A549 (cell line): ENCODE data around the gene NTM. TPM values are rescaled to one million over a fixed set of nuclear protein-coding genes. Genes with fewer than 3 reads are reported as not detected.

Source experiments
- ATAC-seq, 2 experiments: fragments of 200-7000 bp in 1 of 2; fragments of >200 bp in 1 of 2; cut with Nextera tagmentation in 1 of 2; cut with Tn5 transposase in 1 of 2; 3 replicates each; pipeline versions ENCODE4 v1.8.0 to v1.9.1; 2018 to 2020; ENCODE audit warnings: mild to moderate bottlenecking in 1 of 2, moderate library complexity in 1 of 2
- CTCF ChIA-PET: fragments of 300-600 bp; sonication (Branson Sonifier 250); formaldehyde crosslinking; extraction: SDS; loops from one replicate; lab custom pipeline; 2021; ENCODE audit warnings: antibody characterized with exemption, inconsistent platforms; lab: Yijun Ruan, JAX
- POLR2A ChIA-PET: fragments of 350-600 bp; formaldehyde crosslinking; extraction: SDS; loops from one replicate; lab custom pipeline; 2021; ENCODE audit warnings: antibody characterized with exemption, inconsistent platforms; lab: Yijun Ruan, JAX
- DNase-seq, 2 experiments: peaks; one replicate each; pipeline versions ENCODE4 v3.0.0 to v3.0.0-alpha.2; 2011 to 2016; ENCODE audit warnings: low read depth in 1 of 2, low spot score in 1 of 2
- FAIRE-seq: peaks from 2 replicates; lab custom pipeline; 2011; peaks lifted over from hg19 to GRCh38; lab: Jason Lieb, UNC
- H3K27ac ChIP-seq, 2 experiments: fragments of >200 bp; sonication (Bioruptor Twin); formaldehyde crosslinking; 3 replicates each; pipeline ENCODE4 v1.5.1; 2016 to 2017
- H3K4me1 ChIP-seq: fragments of >200 bp; sonication (Bioruptor Twin); formaldehyde crosslinking; 3 replicates; pipeline ENCODE4 v1.6.1; 2016
- H3K4me2 ChIP-seq: fragments of >200 bp; sonication (Bioruptor Twin); formaldehyde crosslinking; 3 replicates; pipeline ENCODE4 v1.6.1; 2016
- H3K4me3 ChIP-seq: fragments of >200 bp; sonication (Bioruptor Twin); formaldehyde crosslinking; 3 replicates; pipeline ENCODE4 v1.5.1; 2016
- H3K9me3 ChIP-seq: fragments of >200 bp; sonication (Bioruptor Twin); formaldehyde crosslinking; 3 replicates; pipeline ENCODE4 v1.6.1; 2016
- BCL3 ChIP-seq: fragments of >200 bp; sonication (Bioruptor Twin); formaldehyde crosslinking; IDR thresholded peaks from 3 replicates; pipeline ENCODE4 v1.6.1; 2016
- CEBPB ChIP-seq, 2 experiments: fragments of >200 bp in 1 of 2; sonication (Bioruptor Twin) in 1 of 2; formaldehyde crosslinking in 1 of 2; IDR thresholded peaks; 2 replicates each; pipeline ENCODE4 v1.6.1; 2012 to 2016
- CHD4 ChIP-seq: fragments of 200-600 bp; sonication (generic); IDR thresholded peaks from 2 replicates; pipeline ENCODE4 v1.6.1; 2016; ENCODE audit warnings: antibody characterized with exemption, mild to moderate bottlenecking, borderline replicate concordance
- CTCF ChIP-seq: fragments of >200 bp; sonication (Bioruptor Twin); formaldehyde crosslinking; IDR thresholded peaks from 3 replicates; pipeline ENCODE4 v1.5.1; 2016
- EP300 ChIP-seq, 2 experiments: fragments of >200 bp; sonication (Bioruptor Twin); formaldehyde crosslinking; IDR thresholded peaks; 2 replicates in 1 of 2; 3 replicates in 1 of 2; pipeline ENCODE4 v1.6.1; 2016 to 2017
- FOXS1 ChIP-seq: fragments of 250-450 bp; sonication (Bioruptor Pico); IDR thresholded peaks from 2 replicates; pipeline ENCODE4 v1.5.0; 2020; ENCODE audit warnings: mild to moderate bottlenecking, moderate library complexity
- HDAC2 ChIP-seq: fragments of 200-600 bp; sonication (generic); IDR thresholded peaks from 2 replicates; pipeline ENCODE4 v1.6.1; 2016
- HEYL ChIP-seq: fragments of 250-450 bp; sonication (Bioruptor Pico); IDR thresholded peaks from 2 replicates; pipeline ENCODE4 v1.8.0; 2021; ENCODE audit warnings: mild to moderate bottlenecking, moderate library complexity
- HOXB5 ChIP-seq: fragments of 250-450 bp; sonication (Bioruptor Pico); IDR thresholded peaks from 2 replicates; pipeline ENCODE4 v1.5.0; 2020; ENCODE audit warnings: mild to moderate bottlenecking, moderate library complexity
- KDM5A ChIP-seq: fragments of 200-600 bp; sonication (generic); IDR thresholded peaks from 2 replicates; pipeline ENCODE4 v1.6.1; 2016; ENCODE audit warnings: antibody characterized with exemption, mild to moderate bottlenecking
- MAX ChIP-seq: IDR thresholded peaks from 2 replicates; pipeline ENCODE4 v1.6.1; 2012
- MAZ ChIP-seq: fragments of 150-350 bp; IDR thresholded peaks from 2 replicates; pipeline ENCODE4 v1.6.1; 2014; ENCODE audit warnings: antibody characterized with exemption, low read depth, low read length, borderline replicate concordance
- MYC ChIP-seq: IDR thresholded peaks from 2 replicates; pipeline ENCODE4 v1.6.1; 2012; ENCODE audit warnings: mild to moderate bottlenecking, inconsistent platforms, low read length, improper control_type of control experiment, borderline replicate concordance
- NFE2L2 ChIP-seq: fragments of 150-350 bp; conservative IDR thresholded peaks from 2 replicates; pipeline ENCODE4 v1.6.1; 2014; ENCODE audit warnings: low read length
- NPAS2 ChIP-seq: fragments of 250-450 bp; sonication (Bioruptor Pico); IDR thresholded peaks from 2 replicates; pipeline ENCODE4 v1.8.0; 2022; ENCODE audit warnings: mild to moderate bottlenecking, moderate library complexity, borderline replicate concordance
- POLR2A ChIP-seq: IDR thresholded peaks from 2 replicates; pipeline ENCODE4 v1.6.1; 2012; ENCODE audit warnings: mild to moderate bottlenecking, low read length
- POLR2AphosphoS2 ChIP-seq: conservative IDR thresholded peaks from 2 replicates; pipeline ENCODE4 v1.6.1; 2012; ENCODE audit warnings: low read length, improper control_type of control experiment, inconsistent platforms
- SMC3 ChIP-seq: fragments of >200 bp; sonication (Bioruptor Twin); formaldehyde crosslinking; IDR thresholded peaks from 3 replicates; pipeline ENCODE4 v1.6.1; 2018; ENCODE audit warnings: inconsistent platforms
- SREBF2 ChIP-seq: fragments of 450-650 bp; IDR thresholded peaks from 2 replicates; pipeline ENCODE4 v1.6.1; 2014; ENCODE audit warnings: mild to moderate bottlenecking, moderate library complexity
- TFCP2L1 ChIP-seq: fragments of 250-450 bp; sonication (Bioruptor Pico); IDR thresholded peaks from 2 replicates; pipeline ENCODE4 v1.5.0; 2021; ENCODE audit warnings: mild to moderate bottlenecking
- ZC3H11A ChIP-seq: fragments of 450-650 bp; IDR thresholded peaks from 2 replicates; pipeline ENCODE4 v1.6.1; 2014; ENCODE audit warnings: antibody characterized with exemption, mild to moderate bottlenecking
- ZFP36 ChIP-seq: fragments of 450-650 bp; IDR thresholded peaks from 2 replicates; pipeline ENCODE4 v1.6.1; 2014; ENCODE audit warnings: borderline replicate concordance; ENCODE audit not compliant: partially characterized antibody
- ZNF302 ChIP-seq: fragments of 250-450 bp; sonication (Bioruptor Pico); IDR thresholded peaks from 2 replicates; pipeline ENCODE4 v1.9.0; 2021; ENCODE audit warnings: inconsistent platforms, mild to moderate bottlenecking, moderate library complexity
- WGBS: methylation state at CpG from one replicate; pipeline ENCODE4 v1.1.6; 2017; ENCODE audit errors: missing lambda C conversion rate; 5-methylcytosine and 5-hydroxymethylcytosine counted together
- polyA plus RNA-seq, 4 experiments: library from polyadenylated mRNA; depleted of rRNA in 3 of 4; stranded (reverse); fragments of >200 nt; fragmentation: RNase III in 1 of 4; extraction: RNeasy Plus Mini Kit Qiagen cat#74134 plus additional on column Dnase treatment in 1 of 4; gene quantifications; 2 replicates in 3 of 4; 3 replicates in 1 of 4; pipeline ENCODE4 v1.2.3, GENCODE V29; 2011 to 2017

NTM gene
- polyA plus RNA-seq, 2 of the 4 experiments (the other 2 are of a cell fraction): not detected

DNA sequence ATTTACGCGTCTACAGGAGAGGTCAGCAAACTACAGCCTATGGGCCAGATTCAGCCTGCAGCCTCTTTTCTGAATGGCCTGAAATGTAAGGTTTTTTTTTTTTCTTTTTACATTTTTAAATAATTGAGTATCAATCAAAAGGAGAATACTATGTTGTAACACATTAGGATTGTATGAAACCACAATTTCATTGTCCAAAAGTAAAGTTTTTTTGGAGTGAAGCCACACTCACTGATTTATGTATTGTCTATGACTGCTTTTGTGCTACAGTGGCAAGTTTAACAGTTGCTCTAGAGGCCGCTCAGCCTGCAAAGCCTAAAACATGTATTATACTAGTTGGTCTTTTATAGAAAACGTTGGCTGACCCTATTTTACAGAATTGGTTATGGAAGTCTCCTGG lies 923.2 kb downstream of the NTM start:
- H3K4me1 ChIP-seq: no peaks in the 10 kb centered on the region
- 42% methylated on average over 4 of the region's 4 CpGs for WGBS
- H3K9me3 ChIP-seq: no peaks in the 10 kb centered on the region
- POLR2A ChIA-PET: no interaction called here
- no peak for DNase-seq
- H3K4me3 ChIP-seq: no peak overlapping the region
- no peak overlapping the region for H3K27ac ChIP-seq
- H3K4me2 ChIP-seq: no peak overlapping the region
- CTCF ChIA-PET: no interaction called here
- no peak for FAIRE-seq
- ATAC-seq: no peak
- TF ChIP-seq MAZ (no peak), NPAS2 (CRISPR knock-in tag) (no peak), HOXB5 (no peak)
- TF ChIP-seq, all 56 proteins: peak for 0

DNA sequence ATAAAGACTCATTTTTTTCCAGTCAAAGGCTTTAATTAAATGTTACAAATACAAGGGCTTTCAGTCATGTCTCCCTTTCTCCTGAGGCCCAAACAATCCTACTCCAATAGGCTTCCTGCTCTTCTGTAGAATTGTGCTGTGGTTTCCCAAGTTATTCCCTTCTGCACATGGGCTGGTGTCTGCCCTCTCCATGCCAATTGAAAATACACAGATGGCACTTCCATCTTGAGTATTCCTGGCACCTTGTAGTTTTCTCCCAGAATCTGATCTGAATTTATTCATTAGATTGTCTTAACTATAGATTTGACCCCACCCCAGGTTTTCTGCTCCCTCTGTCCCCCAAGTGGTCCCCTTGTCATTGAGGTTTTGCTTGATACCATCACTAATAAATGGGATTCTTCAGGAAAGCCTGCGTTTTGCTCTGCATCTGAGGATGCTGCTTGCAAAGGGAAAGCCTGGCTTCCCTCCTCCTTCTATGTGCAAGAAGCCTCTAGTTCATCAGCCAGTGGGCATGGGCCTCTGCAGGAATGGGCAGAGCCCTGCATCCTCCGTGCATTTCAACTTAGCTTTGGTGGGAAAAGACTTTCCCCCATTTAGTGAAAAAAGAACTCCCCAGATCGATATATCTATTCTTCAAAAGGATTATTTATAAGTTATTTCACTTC lies 926.7 kb downstream of the NTM start:
- no peak overlapping the region for H3K27ac ChIP-seq
- H3K9me3 ChIP-seq: no peaks in the 10 kb centered on the region
- POLR2A ChIA-PET: no interaction called here
- no peak for DNase-seq
- H3K4me3 ChIP-seq: no peak overlapping the region
- no peak for FAIRE-seq
- no peak for TF ChIP-seq BCL3
- no peak for TF ChIP-seq TFCP2L1 (CRISPR knock-in tag)
- no peak for TF ChIP-seq NFE2L2
- TF ChIP-seq ZC3H11A: no peak
- TF ChIP-seq CTCF: no peak
- TF ChIP-seq FOXS1 (CRISPR knock-in tag): no peak
- TF ChIP-seq POLR2AphosphoS2: no peak
- TF ChIP-seq CEBPB (IDR thresholded peaks at IDR 0.05): no peak
- TF ChIP-seq ZNF302: no peak
- TF ChIP-seq SMC3: no peak
- no peak for TF ChIP-seq ZFP36
- TF ChIP-seq HDAC2: no peak
- no peak for TF ChIP-seq HEYL (CRISPR knock-in tag)
- no peak for TF ChIP-seq HOXB5
- TF ChIP-seq MYC: no peak
- TF ChIP-seq, all 56 proteins: peak for 0
- Histone ChIP-seq H3K4me1 (no peaks in the 10 kb centered on the region), H3K4me2 (no peak overlapping the region)
- no peak for ATAC-seq
- 6% methylated on average over 3 of the region's 3 CpGs for WGBS
- CTCF ChIA-PET: no interaction called here

DNA sequence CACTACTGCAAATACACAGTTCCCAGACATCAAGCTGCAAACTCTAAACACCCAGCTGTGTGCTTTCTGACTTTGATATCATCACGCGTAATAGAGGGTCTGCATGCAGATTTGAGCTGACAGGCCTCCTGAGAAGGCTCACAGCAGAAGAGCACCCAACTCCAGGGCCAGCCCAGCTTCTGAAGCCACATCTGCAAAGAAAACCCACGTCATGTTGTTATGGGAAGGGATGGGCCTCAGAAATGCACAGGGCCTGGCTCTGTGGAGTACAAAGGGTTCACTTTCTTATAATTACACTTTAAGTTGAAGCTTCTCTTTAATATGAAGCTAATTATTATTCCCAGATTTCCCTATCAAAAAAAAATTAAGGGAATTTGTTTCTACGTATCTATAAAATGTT lies 927.9 kb downstream of the NTM start:
- Histone ChIP-seq H3K4me3 (no peak overlapping the region), H3K9me3 (no peaks in the 10 kb centered on the region), H3K4me2 (no peak overlapping the region), H3K27ac (no peak overlapping the region), H3K4me1 (no peaks in the 10 kb centered on the region)
- no peak for TF ChIP-seq CHD4
- no peak for TF ChIP-seq CEBPB (IDR thresholded peaks at IDR 0.05)
- TF ChIP-seq POLR2A: no peak
- no peak for TF ChIP-seq EP300 (IDR thresholded peaks at IDR 0.05)
- whole genome bisulfite sequencing: 22% methylated on average over 4 of the region's 4 CpGs
- ATAC-seq: no peak
- no peak for DNase-seq
- no peak for FAIRE-seq
- POLR2A ChIA-PET: no interaction called here
- CTCF ChIA-PET: no interaction called here

DNA sequence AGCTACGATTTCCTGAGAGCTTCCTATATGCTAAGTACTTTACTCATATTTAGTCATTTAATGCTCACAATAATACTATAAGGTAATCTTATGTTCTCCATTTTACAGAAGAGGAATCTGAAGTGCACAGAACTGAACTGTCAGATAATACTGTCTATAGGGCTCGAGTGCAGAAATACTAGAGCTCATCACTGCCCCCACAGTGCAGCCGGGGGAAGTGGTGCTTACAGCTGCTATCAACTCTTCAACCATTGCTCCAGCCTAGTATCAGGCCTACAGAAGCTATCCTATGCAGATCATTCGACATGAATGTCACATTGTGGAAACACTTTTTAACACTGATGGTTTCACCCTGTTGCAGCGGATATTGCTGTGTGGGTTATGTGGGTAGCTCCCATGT lies 929.9 kb downstream of the NTM start:
- WGBS: 0% methylated on average over 5 of the region's 5 CpGs
- Histone ChIP-seq H3K4me1 (no peaks in the 10 kb centered on the region), H3K9me3 (no peaks in the 10 kb centered on the region), H3K27ac (no peak overlapping the region), H3K4me2 (no peak overlapping the region), H3K4me3 (no peak overlapping the region)
- POLR2A ChIA-PET: no interaction called here
- CTCF ChIA-PET: interaction anchor here (2.0 kb wide), 1 partner anchor 11 kb away, joined by 5 read pairs; no protein-coding TSS in a partner anchor
- TF ChIP-seq ZC3H11A (no peak), SREBF2 (no peak), FOXS1 (CRISPR knock-in tag) (no peak), KDM5A (no peak), MAX (no peak), SMC3 (no peak)
- DNase-seq (no peak), FAIRE-seq (no peak), ATAC-seq (no peak)
